Fibroblast of mammary gland (primary cell): ENCODE data around the gene PARD3B.
A peak's percentile ranks its signal among the peaks of the same experiment; 100 is the strongest.

Experiments
- DNase-seq: peaks from one replicate; pipeline ENCODE4 v3.0.0-alpha.2; 2010; ENCODE audit warnings: low read depth
- H3K4me3 ChIP-seq: 2 replicates; pipeline ENCODE4 v1.5.1; 2011; ENCODE audit warnings: low read depth, mild to moderate bottlenecking, low read length, moderate library complexity; ENCODE audit not compliant: control insufficient read depth
- TF ChIP-seq, protein P1 (sequence below): conservative IDR thresholded peaks from 2 replicates; pipeline ENCODE4 v1.5.1; 2011; ENCODE audit warnings: low read depth, low read length, inconsistent platforms; ENCODE audit not compliant: control insufficient read depth, insufficient read depth

The PARD3B gene

DNA sequence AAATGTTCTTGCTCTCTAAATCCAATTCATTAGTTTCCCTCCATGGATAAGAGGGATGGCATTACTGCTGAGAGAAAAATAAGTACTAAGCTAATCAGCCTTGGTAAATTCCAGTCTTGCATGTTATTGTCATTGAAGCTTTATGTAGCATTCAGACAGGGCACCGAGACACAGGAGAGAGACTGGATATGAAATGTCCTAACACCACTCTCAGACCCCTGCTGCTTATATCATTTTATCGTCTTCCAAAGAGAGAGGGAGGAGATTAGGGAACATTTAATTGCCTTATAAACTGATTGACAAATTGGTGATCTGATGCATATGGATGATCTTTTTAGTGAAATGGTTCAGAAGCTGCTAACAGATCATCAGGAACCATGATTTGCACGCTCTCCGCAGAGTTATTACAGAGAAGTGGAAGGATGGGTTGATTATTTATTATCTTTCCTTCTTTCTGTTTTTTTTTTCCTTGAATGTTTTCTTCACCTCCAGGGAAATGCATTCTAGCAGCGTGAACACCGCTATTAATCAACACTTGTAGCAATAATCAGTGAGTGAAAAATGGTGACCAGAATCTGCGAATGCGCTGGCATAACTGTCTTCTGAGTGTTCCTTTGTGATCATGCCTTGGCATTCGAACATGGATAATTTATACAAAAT, 986.3 kb downstream of the PARD3B start:
- TF ChIP-seq, protein P1, sequence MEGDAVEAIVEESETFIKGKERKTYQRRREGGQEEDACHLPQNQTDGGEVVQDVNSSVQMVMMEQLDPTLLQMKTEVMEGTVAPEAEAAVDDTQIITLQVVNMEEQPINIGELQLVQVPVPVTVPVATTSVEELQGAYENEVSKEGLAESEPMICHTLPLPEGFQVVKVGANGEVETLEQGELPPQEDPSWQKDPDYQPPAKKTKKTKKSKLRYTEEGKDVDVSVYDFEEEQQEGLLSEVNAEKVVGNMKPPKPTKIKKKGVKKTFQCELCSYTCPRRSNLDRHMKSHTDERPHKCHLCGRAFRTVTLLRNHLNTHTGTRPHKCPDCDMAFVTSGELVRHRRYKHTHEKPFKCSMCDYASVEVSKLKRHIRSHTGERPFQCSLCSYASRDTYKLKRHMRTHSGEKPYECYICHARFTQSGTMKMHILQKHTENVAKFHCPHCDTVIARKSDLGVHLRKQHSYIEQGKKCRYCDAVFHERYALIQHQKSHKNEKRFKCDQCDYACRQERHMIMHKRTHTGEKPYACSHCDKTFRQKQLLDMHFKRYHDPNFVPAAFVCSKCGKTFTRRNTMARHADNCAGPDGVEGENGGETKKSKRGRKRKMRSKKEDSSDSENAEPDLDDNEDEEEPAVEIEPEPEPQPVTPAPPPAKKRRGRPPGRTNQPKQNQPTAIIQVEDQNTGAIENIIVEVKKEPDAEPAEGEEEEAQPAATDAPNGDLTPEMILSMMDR, result no peak
- no peak overlapping the region for H3K4me3 ChIP-seq
- DNase-seq, result no peak

- no peak for DNase-seq
- H3K4me3 ChIP-seq, result no peak overlapping the region
- TF ChIP-seq, protein P1, result no peak
These were observed 989.7 kb downstream of the PARD3B start for GRCh38 chr2:205535001-205535400.

DNA sequence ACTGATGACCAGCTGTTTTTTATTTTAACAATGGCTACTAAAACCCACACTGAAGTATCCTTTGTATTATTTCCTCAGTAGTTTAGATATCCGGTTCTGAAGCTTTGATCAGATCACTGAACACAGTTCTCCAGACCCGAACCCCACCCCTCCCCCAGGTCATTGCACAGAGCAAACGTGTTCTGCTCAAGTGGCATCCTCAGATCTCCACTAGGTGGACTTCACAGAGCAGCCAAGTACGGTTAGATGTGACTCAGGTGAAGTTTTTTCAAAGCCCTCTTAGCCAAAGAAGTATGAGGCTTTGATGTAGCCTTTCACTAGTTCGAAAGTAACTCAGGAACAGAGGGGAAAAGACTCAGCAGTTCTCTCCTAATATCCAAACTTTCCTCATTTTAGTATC, 994.3 kb downstream of the PARD3B start:
- DNase-seq, result no peak
- H3K4me3 ChIP-seq, result no peak overlapping the region

DNA sequence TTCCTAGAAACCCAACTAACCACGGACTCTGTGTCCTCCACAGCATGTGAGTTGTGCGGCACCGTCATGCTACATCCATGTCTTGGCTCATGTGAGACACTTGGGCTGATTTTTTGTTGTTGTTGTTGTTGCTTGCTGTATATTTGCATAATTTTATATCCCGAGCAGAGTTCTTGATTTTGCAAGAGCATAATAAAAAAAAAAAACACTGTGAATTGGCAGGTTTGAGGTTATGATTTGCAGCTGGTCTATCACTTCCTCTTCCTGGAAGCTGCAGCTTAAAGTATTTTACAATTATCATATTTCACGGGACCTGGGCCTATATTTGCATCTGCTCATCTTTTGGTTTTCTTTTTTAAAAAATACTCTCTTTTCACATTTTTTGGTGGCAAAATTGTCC, 994.8 kb downstream of the PARD3B start:
- TF ChIP-seq, protein P1, result no peak
- no peak overlapping the region for H3K4me3 ChIP-seq
- no peak for DNase-seq

More for the DNA sequence above, 994.3 kb downstream of the PARD3B start:
- TF ChIP-seq, protein P1, result peak; percentile 2

DNA sequence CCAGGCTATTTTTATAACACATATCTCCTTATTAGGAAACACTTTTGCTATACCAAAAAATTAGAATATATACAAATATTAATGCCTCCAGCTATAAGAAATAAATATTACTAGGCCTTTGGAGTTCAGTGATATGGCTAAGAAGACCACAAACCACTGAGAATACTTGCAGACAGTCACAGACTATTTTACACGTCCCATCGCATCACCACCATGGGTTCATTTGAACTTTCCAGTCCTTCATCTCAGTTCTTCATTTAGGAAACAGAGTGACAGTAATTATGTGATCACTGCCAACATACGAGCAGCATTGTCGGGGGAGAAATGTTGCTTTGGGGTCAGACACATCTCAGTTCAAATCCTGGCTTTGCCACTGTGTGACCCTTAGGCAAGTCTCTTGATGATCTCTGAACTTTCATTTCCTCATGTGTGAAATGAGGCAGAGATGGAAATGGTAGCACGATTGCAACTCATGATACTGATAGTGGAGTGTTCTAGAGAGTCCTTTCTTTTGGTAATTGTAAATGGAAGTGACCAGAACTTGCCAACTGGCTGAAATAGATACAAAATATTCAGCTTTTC, 998.1 kb downstream of the PARD3B start:
- DNase-seq, result no peak
- TF ChIP-seq, protein P1, result no peak
- no peak overlapping the region for H3K4me3 ChIP-seq

- DNase-seq, result no peak
- TF ChIP-seq, protein P1, result no peak
- H3K4me3 ChIP-seq, result no peak overlapping the region
These were observed 998.8 kb downstream of the PARD3B start for GRCh38 chr2:205543937-205544702.
